Caco-2 (cell line): ENCODE results near the gene ZSWIM8. TPM values are rescaled to one million over a fixed set of nuclear protein-coding genes. Genes with fewer than 3 reads are reported as not detected.

Experiments used
- BruUV-seq: library from RNA; stranded (reverse); fragments of 400-500 nt; replicated peaks from 2 replicates; lab custom pipeline; 2021; lab: Mats Ljungman, UMichigan
- CTCF ChIA-PET: fragments of 300-600 bp; sonication (Branson Sonifier 250); formaldehyde crosslinking; loops from one replicate; lab custom pipeline; 2022; ENCODE audit warnings: antibody characterized with exemption; lab: Charles Lee
- POLR2A ChIA-PET: fragments of 300-600 bp; sonication (Branson Sonifier 250); formaldehyde crosslinking; loops from one replicate; lab custom pipeline; 2022; ENCODE audit warnings: antibody characterized with exemption; lab: Charles Lee
- DNase-seq, 2 experiments: peaks; one replicate each; pipeline versions ENCODE4 v3.0.0 to v3.0.0-alpha.2; 2020 to 2022
- H3K27me3 ChIP-seq: replicated peaks from 2 replicates; pipeline ENCODE4 v1.6.0; 2011; ENCODE audit warnings: low read length; ENCODE audit not compliant: control insufficient read depth, insufficient read depth
- H3K36me3 ChIP-seq: 2 replicates; pipeline ENCODE4 v1.5.1; 2011; ENCODE audit warnings: low read length; ENCODE audit not compliant: control insufficient read depth, insufficient read depth
- H3K4me1 ChIP-seq: fragments of 250-450 bp; sonication (Bioruptor Pico); 2 replicates; pipeline ENCODE4 v1.5.1; 2020; ENCODE audit warnings: mild to moderate bottlenecking
- H3K4me3 ChIP-seq: 2 replicates; pipeline ENCODE4 v1.5.1; 2011; ENCODE audit warnings: low read depth, mild to moderate bottlenecking, control low read depth, low read length
- H3K9me3 ChIP-seq: fragments of 250-450 bp; sonication (Bioruptor Pico); 2 replicates; pipeline ENCODE4 v1.5.1; 2020; ENCODE audit warnings: mild to moderate bottlenecking, moderate library complexity
- H3K27ac Mint-ChIP-seq: one replicate; pipeline ENCODE4 v1.8.0; 2022; ENCODE audit warnings: mixed read lengths; ENCODE audit not compliant: unreplicated experiment
- H3K27me3 Mint-ChIP-seq: one replicate; pipeline ENCODE4 v1.8.0; 2022; ENCODE audit warnings: mixed read lengths; ENCODE audit not compliant: insufficient read depth, unreplicated experiment
- H3K36me3 Mint-ChIP-seq: one replicate; pipeline ENCODE4 v1.8.0; 2022; ENCODE audit warnings: mild to moderate bottlenecking, mixed read lengths; ENCODE audit not compliant: insufficient read depth, unreplicated experiment
- H3K4me1 Mint-ChIP-seq: one replicate; pipeline ENCODE4 v1.8.0; 2022; ENCODE audit warnings: low read depth, mixed read lengths; ENCODE audit not compliant: unreplicated experiment
- H3K4me3 Mint-ChIP-seq: one replicate; pipeline ENCODE4 v1.8.0; 2022; ENCODE audit warnings: mild to moderate bottlenecking, moderate library complexity, mixed read lengths; ENCODE audit not compliant: unreplicated experiment
- H3K9me3 Mint-ChIP-seq: one replicate; pipeline ENCODE4 v1.8.0; 2022; ENCODE audit warnings: mixed read lengths; ENCODE audit not compliant: unreplicated experiment
- intact Hi-C: fragments of 100-400 bp; cut with micrococcal nuclease; formaldehyde crosslinking; loops from one replicate; pipeline ENCODE4 v1.10.0; 2022; ENCODE audit not compliant: unreplicated experiment
- total RNA-seq: library from RNA; stranded (reverse); gene quantifications from 2 replicates; pipeline ENCODE4 v1.2.3, GENCODE V29; 2022
- TF ChIP-seq, protein P1 (sequence below), 2 experiments: fragments of 200-600 bp in 1 of 2; IDR thresholded peaks; 1 replicate in 1 of 2; 2 replicates in 1 of 2; pipeline versions ENCODE4 v1.5.1 to v1.8.0; 2011 to 2022; ENCODE audit warnings: antibody characterized with exemption in 1 of 2, control low read depth in 1 of 2, inconsistent platforms in 1 of 2, low read depth in 1 of 2, low read length in 1 of 2, mild to moderate bottlenecking in 1 of 2, moderate library complexity in 1 of 2; ENCODE audit not compliant: insufficient read depth in 1 of 2, severe bottlenecking in 1 of 2, unreplicated experiment in 1 of 2

Gene ZSWIM8
- total RNA-seq, 1 experiment from 2014 or later = 103 TPM

DNA sequence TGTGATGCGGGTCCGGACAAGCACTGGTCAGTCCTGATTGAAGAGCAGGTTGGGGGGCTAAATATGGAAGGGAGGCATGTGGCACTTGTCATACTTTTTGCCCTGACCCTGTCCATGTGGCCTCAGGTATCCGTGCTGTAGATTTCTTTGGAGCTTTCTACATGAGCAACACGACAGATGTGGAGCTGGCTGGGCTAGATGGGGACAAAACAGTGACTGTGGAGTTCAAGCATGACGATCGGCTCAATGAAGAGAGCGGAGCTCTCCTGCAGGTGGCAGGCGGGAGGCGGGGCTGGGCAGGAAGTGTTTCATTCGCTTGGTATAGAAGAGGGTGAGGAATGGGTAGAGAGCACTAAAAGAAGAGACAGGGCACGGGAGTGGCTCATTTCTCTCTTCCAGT, 16.5 kb upstream of the ZSWIM8 start:
- H3K27me3 Mint-ChIP-seq = no peaks in the 10 kb centered on the region
- no peak overlapping the region for H3K27ac Mint-ChIP-seq
- H3K4me1 ChIP-seq = peaks cover 4% of the 10 kb centered on the region; the same call in 1 of the 2 replicates
- peaks cover 92% of the 10 kb centered on the region for H3K36me3 Mint-ChIP-seq
- peaks cover 5% of the 10 kb centered on the region for H3K4me1 Mint-ChIP-seq
- no peaks in the 10 kb centered on the region for H3K27me3 ChIP-seq
- no peak overlapping the region for H3K4me3 Mint-ChIP-seq
- 0 out of 2 replicates have a peak, but pooled peaks cover 3% of the 10 kb centered on the region for H3K36me3 ChIP-seq
- TF ChIP-seq, protein P1, sequence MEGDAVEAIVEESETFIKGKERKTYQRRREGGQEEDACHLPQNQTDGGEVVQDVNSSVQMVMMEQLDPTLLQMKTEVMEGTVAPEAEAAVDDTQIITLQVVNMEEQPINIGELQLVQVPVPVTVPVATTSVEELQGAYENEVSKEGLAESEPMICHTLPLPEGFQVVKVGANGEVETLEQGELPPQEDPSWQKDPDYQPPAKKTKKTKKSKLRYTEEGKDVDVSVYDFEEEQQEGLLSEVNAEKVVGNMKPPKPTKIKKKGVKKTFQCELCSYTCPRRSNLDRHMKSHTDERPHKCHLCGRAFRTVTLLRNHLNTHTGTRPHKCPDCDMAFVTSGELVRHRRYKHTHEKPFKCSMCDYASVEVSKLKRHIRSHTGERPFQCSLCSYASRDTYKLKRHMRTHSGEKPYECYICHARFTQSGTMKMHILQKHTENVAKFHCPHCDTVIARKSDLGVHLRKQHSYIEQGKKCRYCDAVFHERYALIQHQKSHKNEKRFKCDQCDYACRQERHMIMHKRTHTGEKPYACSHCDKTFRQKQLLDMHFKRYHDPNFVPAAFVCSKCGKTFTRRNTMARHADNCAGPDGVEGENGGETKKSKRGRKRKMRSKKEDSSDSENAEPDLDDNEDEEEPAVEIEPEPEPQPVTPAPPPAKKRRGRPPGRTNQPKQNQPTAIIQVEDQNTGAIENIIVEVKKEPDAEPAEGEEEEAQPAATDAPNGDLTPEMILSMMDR (IDR thresholded peaks at IDR 0.05; ENCODE audit: insufficient read depth in 1 of 2, low read depth in 1 of 2, low read length in 1 of 2, severe bottlenecking in 1 of 2, unreplicated experiment in 1 of 2) = no peak
- intact Hi-C loops = no loop called here
- no TSS peak for BruUV-seq
- ChIA-PET POLR2A (no interaction called here), CTCF (no interaction called here)
- no peak overlapping the region for H3K4me3 ChIP-seq
- no peak for DNase-seq
- no peaks in the 10 kb centered on the region for H3K9me3 Mint-ChIP-seq
- no peaks in the 10 kb centered on the region for H3K9me3 ChIP-seq

DNA sequence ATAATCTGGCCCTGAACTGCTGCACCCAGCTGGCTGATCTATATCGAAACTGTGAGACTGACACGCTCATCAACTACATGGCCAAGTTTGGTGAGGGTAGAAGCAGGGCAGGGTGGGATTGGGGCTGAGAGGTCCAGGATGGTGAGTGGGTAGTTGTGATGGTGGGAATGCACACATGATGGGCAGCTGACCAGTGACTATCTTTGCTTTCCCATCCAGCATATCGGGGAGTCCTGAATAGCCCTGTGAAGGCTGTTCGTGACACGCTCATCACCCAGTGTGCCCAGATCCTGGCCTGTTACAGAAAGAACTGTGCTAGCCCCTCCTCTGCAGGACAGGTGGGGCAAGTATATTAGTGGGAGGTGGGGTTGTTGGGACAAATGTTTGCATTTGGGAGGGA, 16.0 kb upstream of the ZSWIM8 start:
- Histone ChIP-seq H3K27me3 (no peaks in the 10 kb centered on the region), H3K4me1 (peaks cover 5% of the 10 kb centered on the region; the same call in 1 of the 2 replicates), H3K4me3 (no peak overlapping the region), H3K36me3 (0 out of 2 replicates have a peak, but pooled peaks cover 2% of the 10 kb centered on the region), H3K9me3 (no peaks in the 10 kb centered on the region)
- Mint-ChIP-seq H3K27me3 (no peaks in the 10 kb centered on the region), H3K4me3 (no peak overlapping the region), H3K4me1 (peaks cover 10% of the 10 kb centered on the region), H3K36me3 (peaks cover 88% of the 10 kb centered on the region), H3K27ac (no peak overlapping the region), H3K9me3 (no peaks in the 10 kb centered on the region)
- CTCF ChIA-PET = no interaction called here
- BruUV-seq = no TSS peak
- TF ChIP-seq, protein P1 (IDR thresholded peaks at IDR 0.05; ENCODE audit: insufficient read depth in 1 of 2, low read depth in 1 of 2, low read length in 1 of 2, severe bottlenecking in 1 of 2, unreplicated experiment in 1 of 2) = no peak
- POLR2A ChIA-PET = no interaction called here
- intact Hi-C loops = no loop called here
- DNase-seq = no peak

DNA sequence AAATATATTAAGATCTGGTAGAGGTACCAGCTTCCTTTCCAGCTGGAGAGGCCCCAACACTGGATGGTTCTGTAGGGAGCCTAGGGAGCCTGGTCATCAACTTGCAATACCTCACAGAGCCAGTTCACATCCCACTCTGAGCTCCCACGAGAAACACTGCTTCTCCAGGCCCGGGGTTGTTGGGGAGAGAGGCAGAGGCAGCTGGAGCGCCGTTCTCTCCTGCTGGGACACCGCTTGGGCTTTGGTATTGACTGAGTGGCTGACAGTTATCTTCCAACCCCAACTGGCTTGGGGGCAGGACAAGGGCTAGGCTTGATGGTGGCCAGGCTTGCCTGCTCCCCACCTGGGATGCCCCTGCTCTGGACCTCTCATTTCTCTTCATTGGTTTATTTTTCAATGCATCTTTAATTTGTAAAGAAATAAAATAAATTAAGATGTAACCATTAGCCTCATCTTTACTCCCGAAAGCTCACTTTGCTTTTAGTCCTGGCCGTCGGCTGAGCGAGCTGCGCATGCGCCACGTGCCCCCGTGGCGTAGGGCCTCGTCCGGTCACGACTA, 13.6 kb upstream of the ZSWIM8 start:
- peak overlapping the region; percentile 91 for H3K4me3 ChIP-seq
- TSS peak; percentile 40 for BruUV-seq
- peaks cover 7% of the 10 kb centered on the region; the same call in 1 of the 2 replicates for H3K4me1 ChIP-seq
- no peaks in the 10 kb centered on the region for H3K27me3 ChIP-seq
- CTCF ChIA-PET = interaction anchor here (0.5 to 2.3 kb wide), 5 partner anchors 11 to 1355 kb away, joined by 3 to 9 read pairs (median 3); partner anchors contain the start of gene CHCHD1
- H3K9me3 ChIP-seq = no peaks in the 10 kb centered on the region
- Mint-ChIP-seq H3K27me3 (no peaks in the 10 kb centered on the region), H3K27ac (peak overlapping the region; percentile 75), H3K9me3 (no peaks in the 10 kb centered on the region), H3K36me3 (peaks cover 65% of the 10 kb centered on the region), H3K4me3 (peak overlapping the region; percentile 82), H3K4me1 (peaks cover 21% of the 10 kb centered on the region)
- peaks cover 4% of the 10 kb centered on the region; the same call in 1 of the 2 replicates for H3K36me3 ChIP-seq
- POLR2A ChIA-PET = interaction anchor here (0.5 to 3.1 kb wide), 5 partner anchors 9 to 180 kb away, joined by 3 to 19 read pairs (median 6); partner anchors contain the start of genes CHCHD1, SEC24C and USP54
- intact Hi-C loops = loop anchor here (1.0 to 2.0 kb wide), 2 partner anchors 12 to 27 kb away; partner anchors contain the start of gene SEC24C
- TF ChIP-seq, protein P1 (IDR thresholded peaks at IDR 0.05; ENCODE audit: insufficient read depth in 1 of 2, low read depth in 1 of 2, low read length in 1 of 2, severe bottlenecking in 1 of 2, unreplicated experiment in 1 of 2) = no peak
- peak in 1 of 2 experiments; percentile 49 for DNase-seq
